Endodermal cell (in vitro differentiated cells): ENCODE data around the gene MZF1. TPM values are rescaled to one million over a fixed set of nuclear protein-coding genes. Genes with fewer than 3 reads are reported as not detected.

Experiments
- DNase-seq: peaks from one replicate; pipeline ENCODE4 v3.0.0-alpha.2; 2017
- H3K27ac ChIP-seq: 2 replicates; pipeline ENCODE4 v1.5.1; 2013; ENCODE audit warnings: mild to moderate bottlenecking, low read depth, low read length, moderate library complexity
- H3K27me3 ChIP-seq: 2 replicates; pipeline ENCODE4 v1.6.1; 2013; ENCODE audit warnings: mild to moderate bottlenecking, low read length, moderate library complexity; ENCODE audit not compliant: insufficient read depth, control insufficient read depth, poor library complexity, severe bottlenecking
- H3K36me3 ChIP-seq: 2 replicates; pipeline ENCODE4 v1.7.0; 2013; ENCODE audit warnings: mild to moderate bottlenecking, low read length, moderate library complexity; ENCODE audit not compliant: control insufficient read depth, insufficient read depth
- H3K4me1 ChIP-seq: one replicate; pipeline ENCODE4 v1.7.0; 2013; ENCODE audit warnings: low read length; ENCODE audit not compliant: control insufficient read depth, insufficient read depth
- H3K4me3 ChIP-seq: 2 replicates; pipeline ENCODE4 v1.5.1; 2013; ENCODE audit warnings: mild to moderate bottlenecking, low read length, moderate library complexity
- H3K9ac ChIP-seq: 2 replicates; pipeline ENCODE4 v1.6.1; 2013; ENCODE audit warnings: mild to moderate bottlenecking, low read length, moderate library complexity; ENCODE audit not compliant: poor library complexity, severe bottlenecking; ENCODE audit errors: extremely low read depth
- H3K9me3 ChIP-seq: 2 replicates; pipeline ENCODE4 v1.6.1; 2013; ENCODE audit warnings: mild to moderate bottlenecking, low read length, moderate library complexity; ENCODE audit not compliant: control insufficient read depth
- H3K27ac Mint-ChIP-seq: 2 replicates; pipeline ENCODE4 v1.8.0; 2020; ENCODE audit warnings: mixed read lengths
- H3K27me3 Mint-ChIP-seq: 2 replicates; pipeline ENCODE4 v1.8.0; 2021; ENCODE audit warnings: mild to moderate bottlenecking, mixed read lengths; ENCODE audit not compliant: insufficient read depth
- H3K36me3 Mint-ChIP-seq: 2 replicates; pipeline ENCODE4 v1.8.0; 2020; ENCODE audit warnings: low read depth, mixed read lengths
- H3K4me1 Mint-ChIP-seq: 2 replicates; pipeline ENCODE4 v1.8.0; 2020; ENCODE audit warnings: mixed read lengths
- H3K4me3 Mint-ChIP-seq: 2 replicates; pipeline ENCODE4 v1.8.0; 2020; ENCODE audit warnings: mild to moderate bottlenecking, moderate library complexity, mixed read lengths
- H3K9me3 Mint-ChIP-seq: 2 replicates; pipeline ENCODE4 v1.8.0; 2020; ENCODE audit warnings: mild to moderate bottlenecking, mixed read lengths
- WGBS, 2 experiments: methylation state at CpG; one replicate each; pipeline versions ENCODE4 v1.1.5 to v1.1.7; 2013; ENCODE audit warnings: missing lambda C conversion rate in 2 of 2, mixed read lengths in 1 of 2; ENCODE audit not compliant: insufficient coverage in 1 of 2, insufficient read length in 1 of 2; 5-methylcytosine and 5-hydroxymethylcytosine counted together
- total RNA-seq, 2 donors: library from RNA; stranded (reverse); fragmentation: NEBNext Ultra II Directional in 1 of 2; extraction: Animal tissue kit (Norgen Biotek cat#: 25700) in 1 of 2; gene quantifications; 2 replicates in 1 of 2; 3 replicates in 1 of 2; pipeline ENCODE4 v1.2.1, GENCODE V29; 2021
- TF ChIP-seq, protein P1 (sequence below): fragments of 200-600 bp; sonication (generic); conservative IDR thresholded peaks from 2 replicates; pipeline ENCODE4 v1.5.0; 2021; ENCODE audit warnings: antibody characterized with exemption, mild to moderate bottlenecking

MZF1 gene
- total RNA-seq, 2 donors from 2014 or later = 24.3 to 33.1 TPM

DNA sequence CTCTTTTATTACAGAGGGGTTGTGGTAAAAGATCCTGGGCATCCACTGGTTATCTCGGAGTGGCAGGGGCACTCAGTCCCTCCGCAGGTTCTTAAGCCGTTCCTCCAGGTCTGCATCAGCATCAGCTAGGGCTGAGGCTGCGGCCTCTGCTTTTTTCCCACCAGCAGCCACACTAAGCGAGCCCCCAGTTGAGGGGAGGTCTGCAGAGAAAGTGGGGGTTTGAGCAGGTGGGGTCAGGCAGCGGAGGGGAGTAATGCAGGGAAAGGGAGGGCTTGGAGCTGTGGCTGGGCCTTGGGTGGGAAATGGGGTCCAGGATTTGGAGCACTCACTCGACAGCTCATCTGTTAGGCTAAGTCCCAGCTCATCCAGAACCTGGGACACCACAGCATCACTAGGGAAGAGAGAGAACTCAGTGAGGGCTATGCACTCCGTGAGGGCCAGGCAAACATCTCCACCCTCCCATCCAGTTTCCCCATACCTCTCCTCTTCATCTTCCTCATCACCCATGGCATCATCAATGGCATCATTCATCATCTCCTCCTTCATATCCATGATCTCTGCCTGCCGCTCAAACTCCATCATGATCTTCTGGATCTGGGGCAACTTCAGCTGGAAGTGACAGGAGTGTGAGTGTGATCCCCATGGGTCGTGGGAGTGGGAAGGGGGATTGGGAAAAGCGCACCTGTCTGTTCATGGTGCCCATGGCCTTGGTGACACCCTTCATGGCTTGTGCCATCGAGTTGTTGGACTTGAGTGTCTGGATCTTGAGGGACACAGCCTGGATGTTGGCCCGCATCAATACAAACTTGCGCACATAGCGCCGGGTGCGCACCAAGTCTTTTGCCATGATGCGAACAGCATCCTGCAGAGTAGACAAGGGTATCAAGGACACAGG, 21.3 kb downstream of the MZF1 start:
- H3K27ac Mint-ChIP-seq = no peak overlapping the region
- Histone ChIP-seq H3K4me3 (no peak overlapping the region), H3K27ac (no peak overlapping the region), H3K27me3 (no peaks in the 10 kb centered on the region), H3K9me3 (no peaks in the 10 kb centered on the region), H3K4me1 (peaks cover 4% of the 10 kb centered on the region), H3K36me3 (peaks cover 82% of the 10 kb centered on the region), H3K9ac (no peak overlapping the region)
- no peaks in the 10 kb centered on the region for H3K27me3 Mint-ChIP-seq
- peaks cover 61% of the 10 kb centered on the region for H3K36me3 Mint-ChIP-seq
- no peaks in the 10 kb centered on the region for H3K9me3 Mint-ChIP-seq
- TF ChIP-seq, protein P1, sequence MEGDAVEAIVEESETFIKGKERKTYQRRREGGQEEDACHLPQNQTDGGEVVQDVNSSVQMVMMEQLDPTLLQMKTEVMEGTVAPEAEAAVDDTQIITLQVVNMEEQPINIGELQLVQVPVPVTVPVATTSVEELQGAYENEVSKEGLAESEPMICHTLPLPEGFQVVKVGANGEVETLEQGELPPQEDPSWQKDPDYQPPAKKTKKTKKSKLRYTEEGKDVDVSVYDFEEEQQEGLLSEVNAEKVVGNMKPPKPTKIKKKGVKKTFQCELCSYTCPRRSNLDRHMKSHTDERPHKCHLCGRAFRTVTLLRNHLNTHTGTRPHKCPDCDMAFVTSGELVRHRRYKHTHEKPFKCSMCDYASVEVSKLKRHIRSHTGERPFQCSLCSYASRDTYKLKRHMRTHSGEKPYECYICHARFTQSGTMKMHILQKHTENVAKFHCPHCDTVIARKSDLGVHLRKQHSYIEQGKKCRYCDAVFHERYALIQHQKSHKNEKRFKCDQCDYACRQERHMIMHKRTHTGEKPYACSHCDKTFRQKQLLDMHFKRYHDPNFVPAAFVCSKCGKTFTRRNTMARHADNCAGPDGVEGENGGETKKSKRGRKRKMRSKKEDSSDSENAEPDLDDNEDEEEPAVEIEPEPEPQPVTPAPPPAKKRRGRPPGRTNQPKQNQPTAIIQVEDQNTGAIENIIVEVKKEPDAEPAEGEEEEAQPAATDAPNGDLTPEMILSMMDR = no peak
- DNase-seq = peak; percentile 52
- WGBS, 2 experiments = 96 to 99% methylated on average over 14 to 18 of the region's 18 CpGs
- H3K4me3 Mint-ChIP-seq = no peak overlapping the region
- peaks cover 25% of the 10 kb centered on the region for H3K4me1 Mint-ChIP-seq

DNA sequence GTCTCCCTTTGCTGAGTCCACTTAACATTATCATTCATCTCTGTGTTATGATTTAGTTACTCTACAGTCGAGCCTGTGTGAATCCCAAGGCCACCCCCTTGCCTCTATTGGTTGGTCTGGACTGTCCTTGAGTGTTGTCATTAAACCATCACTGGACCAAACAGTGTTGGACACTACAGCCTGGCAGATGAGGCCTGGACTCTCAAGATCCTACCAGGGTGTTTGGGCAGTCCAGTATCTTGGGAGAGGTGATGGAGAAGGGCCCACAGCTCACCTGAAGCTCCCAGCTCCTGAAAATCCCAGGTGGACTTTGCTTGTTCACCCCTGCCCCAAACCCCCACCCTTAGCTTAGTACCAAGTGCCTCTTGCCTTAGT, 22.0 kb downstream of the MZF1 start:
- 67 to 100% methylated on average over 1 of the region's 1 CpG for WGBS, 2 experiments
- H3K27me3 Mint-ChIP-seq = no peaks in the 10 kb centered on the region
- TF ChIP-seq, protein P1 = no peak

DNA sequence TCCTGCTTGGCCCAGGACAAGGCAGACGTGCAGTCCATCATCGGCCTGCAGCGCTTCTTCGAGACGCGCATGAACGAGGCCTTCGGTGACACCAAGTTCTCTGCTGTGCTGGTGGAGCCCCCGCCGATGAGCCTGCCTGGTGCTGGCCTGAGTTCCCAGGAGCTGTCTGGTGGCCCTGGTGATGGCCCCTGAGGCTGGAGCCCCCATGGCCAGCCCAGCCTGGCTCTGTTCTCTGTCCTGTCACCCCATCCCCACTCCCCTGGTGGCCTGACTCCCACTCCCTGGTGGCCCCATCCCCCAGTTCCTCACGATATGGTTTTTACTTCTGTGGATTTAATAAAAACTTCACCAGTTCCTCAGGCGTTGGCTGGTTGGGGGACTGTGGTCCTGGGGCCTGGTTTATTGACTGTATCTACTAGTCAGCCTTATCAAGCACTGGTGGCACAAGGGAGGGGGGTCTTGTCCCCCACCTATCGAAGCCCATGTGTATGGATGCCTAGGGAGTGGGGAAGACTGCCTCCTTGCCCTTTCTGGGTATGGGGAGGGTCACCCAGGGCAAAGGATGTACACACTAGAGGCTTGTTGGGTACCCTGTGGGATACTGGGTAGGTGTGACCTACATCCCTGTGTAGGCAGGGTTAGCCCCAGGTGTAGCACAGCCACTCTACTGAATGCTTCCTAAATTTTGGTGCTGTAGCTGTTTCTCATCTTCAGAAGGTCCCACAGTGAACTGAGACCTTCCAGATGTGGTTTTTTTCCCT, 22.6 kb downstream of the MZF1 start:
- Histone ChIP-seq H3K27ac (no peak overlapping the region), H3K4me1 (peaks cover 4% of the 10 kb centered on the region), H3K36me3 (peaks cover 84% of the 10 kb centered on the region), H3K9ac (no peak overlapping the region), H3K4me3 (no peak overlapping the region), H3K27me3 (no peaks in the 10 kb centered on the region), H3K9me3 (no peaks in the 10 kb centered on the region)
- no peak for DNase-seq
- H3K9me3 Mint-ChIP-seq = no peaks in the 10 kb centered on the region
- peaks cover 65% of the 10 kb centered on the region for H3K36me3 Mint-ChIP-seq
- H3K4me3 Mint-ChIP-seq = no peak overlapping the region
- TF ChIP-seq, protein P1 = no peak
- H3K27me3 Mint-ChIP-seq = no peaks in the 10 kb centered on the region
- peaks cover 29% of the 10 kb centered on the region for H3K4me1 Mint-ChIP-seq
- peak overlapping the region; percentile 70 for H3K27ac Mint-ChIP-seq
- WGBS, 2 experiments = 97% methylated on average over 9 to 13 of the region's 13 CpGs

More for the DNA sequence above, 22.0 kb downstream of the MZF1 start:
- no peaks in the 10 kb centered on the region for H3K9me3 ChIP-seq
- DNase-seq = no peak
- H3K9ac ChIP-seq = no peak overlapping the region
- H3K4me3 ChIP-seq = no peak overlapping the region
- H3K27me3 ChIP-seq = no peaks in the 10 kb centered on the region
- Mint-ChIP-seq H3K9me3 (no peaks in the 10 kb centered on the region), H3K4me1 (peaks cover 25% of the 10 kb centered on the region), H3K27ac (peak overlapping the region; percentile 70), H3K4me3 (no peak overlapping the region), H3K36me3 (peaks cover 61% of the 10 kb centered on the region)
- H3K27ac ChIP-seq = no peak overlapping the region
- H3K4me1 ChIP-seq = peaks cover 4% of the 10 kb centered on the region
- peaks cover 82% of the 10 kb centered on the region for H3K36me3 ChIP-seq
